ENCODE results near the gene CDT1.

DNA sequence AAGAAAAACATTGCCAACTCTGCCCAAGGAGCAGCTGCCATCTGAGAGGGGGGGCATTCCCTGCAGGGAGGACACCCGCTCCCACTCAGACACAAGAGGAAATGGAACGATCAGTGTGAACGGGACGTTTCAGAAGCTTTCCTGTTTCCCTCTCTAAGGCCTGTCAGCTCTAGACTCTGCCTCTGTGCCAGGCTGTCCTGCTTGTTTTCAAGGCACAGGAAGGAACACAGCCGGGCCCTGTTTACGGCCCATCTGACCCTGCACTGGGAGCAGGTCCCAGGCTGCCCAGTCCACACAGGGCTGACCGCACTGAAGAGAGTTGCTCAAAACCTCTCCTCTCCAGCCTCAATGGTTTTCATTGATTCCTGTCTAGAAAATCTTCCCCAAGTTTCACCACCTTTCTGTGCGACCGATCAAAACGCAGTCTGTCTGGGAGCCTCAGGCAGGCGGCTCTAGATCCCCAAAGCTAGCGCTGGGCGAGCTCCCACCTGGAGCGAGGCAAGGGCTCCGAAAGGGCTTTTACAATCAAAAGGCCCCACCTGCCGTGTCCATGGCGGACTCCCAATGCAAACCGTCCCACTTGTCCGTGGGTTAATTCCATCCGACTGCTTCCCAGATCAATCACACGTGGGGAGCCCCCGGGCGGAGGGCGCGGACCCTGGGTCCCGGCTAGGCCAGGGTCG is 20.1 kb upstream of the CDT1 start:
- TF ChIP-seq, protein P1, sequence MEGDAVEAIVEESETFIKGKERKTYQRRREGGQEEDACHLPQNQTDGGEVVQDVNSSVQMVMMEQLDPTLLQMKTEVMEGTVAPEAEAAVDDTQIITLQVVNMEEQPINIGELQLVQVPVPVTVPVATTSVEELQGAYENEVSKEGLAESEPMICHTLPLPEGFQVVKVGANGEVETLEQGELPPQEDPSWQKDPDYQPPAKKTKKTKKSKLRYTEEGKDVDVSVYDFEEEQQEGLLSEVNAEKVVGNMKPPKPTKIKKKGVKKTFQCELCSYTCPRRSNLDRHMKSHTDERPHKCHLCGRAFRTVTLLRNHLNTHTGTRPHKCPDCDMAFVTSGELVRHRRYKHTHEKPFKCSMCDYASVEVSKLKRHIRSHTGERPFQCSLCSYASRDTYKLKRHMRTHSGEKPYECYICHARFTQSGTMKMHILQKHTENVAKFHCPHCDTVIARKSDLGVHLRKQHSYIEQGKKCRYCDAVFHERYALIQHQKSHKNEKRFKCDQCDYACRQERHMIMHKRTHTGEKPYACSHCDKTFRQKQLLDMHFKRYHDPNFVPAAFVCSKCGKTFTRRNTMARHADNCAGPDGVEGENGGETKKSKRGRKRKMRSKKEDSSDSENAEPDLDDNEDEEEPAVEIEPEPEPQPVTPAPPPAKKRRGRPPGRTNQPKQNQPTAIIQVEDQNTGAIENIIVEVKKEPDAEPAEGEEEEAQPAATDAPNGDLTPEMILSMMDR (conservative IDR thresholded peaks at IDR 0.05; ENCODE audit: low read depth, low read length): no peak
- TF ChIP-seq EZH2 (IDR thresholded peaks at IDR 0.05; ENCODE audit: low read length, unreplicated experiment): no peak

Data from PC-3 (cell line).